Heart right ventricle (tissue), 16 donors: ENCODE measurements around the gene TCERG1L. TPM values are rescaled to one million over a fixed set of nuclear protein-coding genes. Genes with fewer than 3 reads are reported as not detected.

Source experiments
- ATAC-seq, 8 donors: fragments of 200-7000 bp; cut with Tn5 transposase; one replicate each; pipeline ENCODE4 v1.9.1; 2020; ENCODE audit warnings: mild to moderate bottlenecking in 8 of 8, moderate library complexity in 8 of 8, moderate number of reproducible peaks in 1 of 8
- DNase-seq, 2 donors: peaks; one replicate each; pipeline ENCODE4 v3.0.0-alpha.2; 2020
- H3K27ac ChIP-seq, 10 donors: fragments of 200-600 bp; sonication (generic) in 2 of 10; one replicate each; pipeline versions ENCODE4 v1.5.0 to v1.8.0; 2020 to 2022; ENCODE audit warnings: mild to moderate bottlenecking in 3 of 10
- H3K27me3 ChIP-seq, 7 donors: fragments of 200-600 bp; one replicate each; pipeline ENCODE4 v1.8.0; 2021 to 2022; ENCODE audit warnings: mild to moderate bottlenecking in 2 of 7
- H3K36me3 ChIP-seq, 9 donors: fragments of 200-600 bp; sonication (generic) in 1 of 9; one replicate each; pipeline versions ENCODE4 v1.5.0 to v1.8.0; 2020 to 2022; ENCODE audit warnings: mild to moderate bottlenecking in 2 of 9
- H3K4me1 ChIP-seq, 9 donors: fragments of 200-600 bp; sonication (generic) in 1 of 9; one replicate each; pipeline versions ENCODE4 v1.5.0 to v1.8.0; 2020 to 2022; ENCODE audit warnings: mild to moderate bottlenecking in 4 of 9
- H3K4me3 ChIP-seq, 10 donors: fragments of 200-600 bp; sonication (generic) in 2 of 10; one replicate each; pipeline versions ENCODE4 v1.5.0 to v1.8.0; 2020 to 2022; ENCODE audit warnings: mild to moderate bottlenecking in 7 of 10, moderate library complexity in 2 of 10
- H3K9me3 ChIP-seq, 11 donors: fragments of 200-600 bp in 10 of 11; sonication (generic) in 2 of 11; one replicate each; pipeline versions ENCODE4 v1.5.0 to v1.8.0; 2013 to 2022; ENCODE audit warnings: mild to moderate bottlenecking in 2 of 11, control low read depth in 1 of 11, moderate library complexity in 1 of 11
- CTCF ChIP-seq, 9 donors: fragments of 200-600 bp; sonication (generic) in 2 of 9; IDR thresholded peaks; one replicate each; pipeline versions ENCODE4 v1.5.0 to v1.8.0; 2021 to 2022; ENCODE audit warnings: antibody characterized with exemption in 9 of 9, mild to moderate bottlenecking in 5 of 9, moderate library complexity in 1 of 9
- WGBS, 2 donors: extraction: QIAGEN DNeasy Blood & Tissue Kit; methylation state at CpG; one replicate each; pipeline ENCODE4 v1.1.7; 2013; ENCODE audit warnings: inconsistent platforms in 1 of 2; 5-methylcytosine and 5-hydroxymethylcytosine counted together
- intact Hi-C, 10 donors: fragments of 100-400 bp; cut with DNase I; formaldehyde crosslinking; loops; one replicate each; pipeline versions ENCODE4 v1.11.1 to v1.14.2; 2022
- polyA plus RNA-seq, 2 donors: library from polyadenylated mRNA; stranded (reverse); fragments of 200-250 nt; gene quantifications; one replicate each; pipeline ENCODE4 v1.2.3, GENCODE V29; 2013
- total RNA-seq, 10 donors: library from RNA; stranded (reverse); fragmentation: NEBNext Ultra II Directional in 3 of 10; extraction: Animal tissue kit (Norgen Biotek cat#: 25700) in 3 of 10; gene quantifications; one replicate each; pipeline versions ENCODE4 v1.2.1 to v1.2.4, GENCODE V29; 2021 to 2023
- donor health status: Arrhythmogenic right ventricular cardiomyopathy.
- donor health status: ischemic (EF 13 %, LVEDD 7.1; RV severe dilation, severe dysfunction).
- donor health status: healthy with polysubstance abuse.
- donor health status: DM: no; HTN: yes; CAD: no.
- donor health status: DM: no; HTN: no; CAD: no.
- donor health status: ischemic (EF 25% LVEDD 6.9; RV normal size, moderate dysfunction).
- donor health status: ischemic (EF 25% LVEDD 5.7; RV mildly dilated, moderate dysfunction).
- donor health status: healthy.
- donor health status: DM: yes; HTN: yes; CAD: no.
- donor health status: Ischemic cardiomyopathy.
- donor health status: ischemic (EF 35%, LVEDD 5.7; RV mildly dilated, moderate dysfunction).
- donor health status: nonischemic (EF 11% LVEDD 7.7; RV severe dilation, severe dysfunction).
- donor health status: DM: yes; HTN: yes; CAD: no.
- donor health status: PGD.
- donor health status: ischemic (EF 29% LVEDD 5.4; RV normal size, mild dysfunction).
- donor health status: nonischemic (EF 23%, LVEDD 6.1; RV moderate dilation, normal function).

The TCERG1L gene
- total and polyA plus RNA-seq, 12 donors: 0.09 TPM; not detected in 10

- Histone ChIP-seq H3K27ac (no peak overlapping the region), H3K4me3 (no peak overlapping the region), H3K4me1 (no peaks in the 10 kb centered on the region), H3K27me3 (peaks cover 0 to 56% (median 14%) of the 10 kb centered on the region in 7 donors), H3K9me3 (no peaks in the 10 kb centered on the region), H3K36me3 (no peaks in the 10 kb centered on the region)
- no peak for TF ChIP-seq CTCF (IDR thresholded peaks at IDR 0.05)
- WGBS, 2 donors: 92 to 95% methylated on average over 6 of the region's 6 CpGs
- ATAC-seq (no peak), DNase-seq (no peak)
- intact Hi-C loops: no loop called here
Measured at GRCh38 chr10:131086094-131086493, 225.4 kb downstream of the TCERG1L start.

GRCh38 chr10:131085091-131085860, 226.2 kb downstream of the TCERG1L start:
- H3K4me3 ChIP-seq: no peak overlapping the region
- TF ChIP-seq CTCF (IDR thresholded peaks at IDR 0.05): no peak
- no peaks in the 10 kb centered on the region for H3K4me1 ChIP-seq
- H3K9me3 ChIP-seq: no peaks in the 10 kb centered on the region
- H3K27ac ChIP-seq: no peak overlapping the region
- ATAC-seq (no peak), DNase-seq (no peak)
- WGBS, 2 donors: 76 to 79% methylated on average over 21 of the region's 21 CpGs
- peaks cover 0 to 56% (median 14%) of the 10 kb centered on the region in 7 donors for H3K27me3 ChIP-seq
- intact Hi-C loops: no loop called here
- H3K36me3 ChIP-seq: no peaks in the 10 kb centered on the region

DNA sequence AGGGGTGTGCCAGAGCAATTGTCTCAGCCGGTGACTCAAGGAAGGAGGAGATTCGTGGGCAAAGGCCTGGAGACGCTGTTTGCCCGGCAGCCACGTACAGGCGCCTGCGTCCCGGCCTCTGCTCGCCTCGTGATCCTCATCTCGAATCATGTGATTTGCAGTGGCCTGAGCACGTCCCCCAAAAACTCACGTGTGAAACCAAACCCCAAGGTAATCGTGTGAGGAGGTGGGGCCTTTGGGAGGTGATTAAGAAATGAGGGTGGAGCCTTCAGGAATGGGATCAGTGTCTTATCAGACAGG, 226.8 kb downstream of the TCERG1L start:
- WGBS, 2 donors: 79 to 84% methylated on average over 14 of the region's 14 CpGs
- Histone ChIP-seq H3K27me3 (peaks cover 0 to 54% (median 14%) of the 10 kb centered on the region in 7 donors), H3K4me3 (no peak overlapping the region), H3K4me1 (no peaks in the 10 kb centered on the region), H3K9me3 (no peaks in the 10 kb centered on the region), H3K36me3 (no peaks in the 10 kb centered on the region), H3K27ac (no peak overlapping the region)
- intact Hi-C loops: no loop called here
- TF ChIP-seq CTCF (IDR thresholded peaks at IDR 0.05): no peak
- DNase-seq: no peak
- ATAC-seq: no peak

- peaks cover 0 to 54% (median 14%) of the 10 kb centered on the region in 7 donors for H3K27me3 ChIP-seq
- intact Hi-C loops: no loop called here
- H3K4me3 ChIP-seq: no peak overlapping the region
- 62 to 64% methylated on average over 32 of the region's 32 CpGs for WGBS, 2 donors
- ATAC-seq: no peak
- H3K36me3 ChIP-seq: no peaks in the 10 kb centered on the region
- DNase-seq: no peak
- no peaks in the 10 kb centered on the region for H3K9me3 ChIP-seq
- H3K27ac ChIP-seq: no peak overlapping the region
- H3K4me1 ChIP-seq: no peaks in the 10 kb centered on the region
- no peak for TF ChIP-seq CTCF (IDR thresholded peaks at IDR 0.05)
Measured at GRCh38 chr10:131083915-131084790, 227.4 kb downstream of the TCERG1L start.
